ENCODE data around the gene FBRS.
A peak's percentile ranks its signal among the peaks of the same experiment; 100 is the strongest.

DNA sequence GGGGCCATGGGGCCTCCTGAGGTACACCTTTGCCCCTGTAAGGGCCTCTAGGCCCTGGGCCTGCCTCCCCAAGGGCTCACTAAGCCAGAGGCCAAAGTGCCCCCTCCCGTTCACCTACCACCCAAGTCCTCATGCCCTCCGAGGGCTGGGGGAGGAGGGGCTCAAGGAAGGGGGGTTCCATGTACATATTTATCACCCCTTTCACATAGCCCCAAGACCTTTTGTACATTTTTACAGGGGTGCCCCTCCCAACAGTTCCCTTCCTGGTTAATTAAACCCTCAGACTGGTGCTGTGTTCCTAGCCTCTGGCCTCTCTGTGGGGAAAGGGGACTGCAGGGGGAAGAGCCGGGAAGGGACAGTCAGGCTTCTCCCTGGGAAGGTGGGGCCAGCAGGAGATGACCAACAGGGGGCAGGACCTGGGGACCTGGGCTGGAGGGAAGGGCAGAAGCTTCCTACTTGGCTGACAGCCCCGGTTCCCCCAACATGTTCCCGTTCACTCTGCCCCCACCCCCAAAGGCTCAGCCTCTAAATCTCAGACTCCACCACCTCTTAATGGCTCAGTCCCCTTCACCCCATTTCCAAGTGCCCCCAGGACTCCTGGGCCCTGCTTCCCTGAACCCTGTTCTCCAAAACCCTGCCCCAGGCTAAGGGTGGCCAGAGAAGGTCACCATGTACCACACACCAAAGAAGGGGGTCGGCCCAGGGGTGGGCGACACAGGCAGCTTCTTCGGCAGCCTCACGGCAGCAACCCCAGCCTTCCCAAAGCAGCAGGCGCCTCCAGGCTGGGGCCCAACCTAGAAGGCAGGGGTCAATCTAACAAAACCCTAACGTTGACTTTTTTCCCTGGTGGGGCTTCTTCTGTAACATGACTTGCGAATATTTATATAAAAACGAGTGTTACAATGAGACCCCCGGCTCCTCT is 11.9 kb downstream of the FBRS start:
- TF ChIP-seq, protein P1, sequence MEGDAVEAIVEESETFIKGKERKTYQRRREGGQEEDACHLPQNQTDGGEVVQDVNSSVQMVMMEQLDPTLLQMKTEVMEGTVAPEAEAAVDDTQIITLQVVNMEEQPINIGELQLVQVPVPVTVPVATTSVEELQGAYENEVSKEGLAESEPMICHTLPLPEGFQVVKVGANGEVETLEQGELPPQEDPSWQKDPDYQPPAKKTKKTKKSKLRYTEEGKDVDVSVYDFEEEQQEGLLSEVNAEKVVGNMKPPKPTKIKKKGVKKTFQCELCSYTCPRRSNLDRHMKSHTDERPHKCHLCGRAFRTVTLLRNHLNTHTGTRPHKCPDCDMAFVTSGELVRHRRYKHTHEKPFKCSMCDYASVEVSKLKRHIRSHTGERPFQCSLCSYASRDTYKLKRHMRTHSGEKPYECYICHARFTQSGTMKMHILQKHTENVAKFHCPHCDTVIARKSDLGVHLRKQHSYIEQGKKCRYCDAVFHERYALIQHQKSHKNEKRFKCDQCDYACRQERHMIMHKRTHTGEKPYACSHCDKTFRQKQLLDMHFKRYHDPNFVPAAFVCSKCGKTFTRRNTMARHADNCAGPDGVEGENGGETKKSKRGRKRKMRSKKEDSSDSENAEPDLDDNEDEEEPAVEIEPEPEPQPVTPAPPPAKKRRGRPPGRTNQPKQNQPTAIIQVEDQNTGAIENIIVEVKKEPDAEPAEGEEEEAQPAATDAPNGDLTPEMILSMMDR (IDR thresholded peaks at IDR 0.05) = peak in 1 of 12 donors; percentile 7
- TF ChIP-seq POLR2A (IDR thresholded peaks at IDR 0.05) = no peak
